ENCODE data around the gene PKDCC.

PKDCC gene

GRCh38 chr2:42057159-42057901 is 9.5 kb downstream of the PKDCC start:
- TF ChIP-seq CTCF (IDR thresholded peaks at IDR 0.05; ENCODE audit: poor library complexity, severe bottlenecking): no peak
- Histone ChIP-seq H3K27ac (ENCODE audit: poor library complexity, severe bottlenecking) (no peak overlapping the region), H3K36me3 (ENCODE audit: low read depth) (no peaks in the 10 kb centered on the region), H3K9me3 (ENCODE audit: severe bottlenecking) (no peaks in the 10 kb centered on the region), H3K4me3 (ENCODE audit: severe bottlenecking) (no peak overlapping the region), H3K27me3 (ENCODE audit: insufficient read depth, poor library complexity, severe bottlenecking) (no peaks in the 10 kb centered on the region), H3K4me1 (ENCODE audit: insufficient read depth, poor library complexity, severe bottlenecking) (no peaks in the 10 kb centered on the region)
- ATAC-seq (ENCODE audit: low read depth) (no peak), DNase-seq (ENCODE audit: low spot score) (no peak)

GRCh38 chr2:42057902-42058450 is 10.2 kb downstream of the PKDCC start:
- Histone ChIP-seq H3K9me3 (ENCODE audit: severe bottlenecking) (no peaks in the 10 kb centered on the region), H3K4me3 (ENCODE audit: severe bottlenecking) (no peak overlapping the region), H3K27ac (ENCODE audit: poor library complexity, severe bottlenecking) (no peak overlapping the region), H3K36me3 (ENCODE audit: low read depth) (no peaks in the 10 kb centered on the region), H3K4me1 (ENCODE audit: insufficient read depth, poor library complexity, severe bottlenecking) (no peaks in the 10 kb centered on the region), H3K27me3 (ENCODE audit: insufficient read depth, poor library complexity, severe bottlenecking) (no peaks in the 10 kb centered on the region)
- ATAC-seq (ENCODE audit: low read depth) (no peak), DNase-seq (ENCODE audit: low spot score) (no peak)
- no peak for TF ChIP-seq CTCF (IDR thresholded peaks at IDR 0.05; ENCODE audit: poor library complexity, severe bottlenecking)

GRCh38 chr2:42059261-42059898 is 11.6 kb downstream of the PKDCC start:
- Histone ChIP-seq H3K36me3 (ENCODE audit: low read depth) (no peaks in the 10 kb centered on the region), H3K4me3 (ENCODE audit: severe bottlenecking) (no peak overlapping the region), H3K9me3 (ENCODE audit: severe bottlenecking) (no peaks in the 10 kb centered on the region), H3K27ac (ENCODE audit: poor library complexity, severe bottlenecking) (no peak overlapping the region), H3K27me3 (ENCODE audit: insufficient read depth, poor library complexity, severe bottlenecking) (no peaks in the 10 kb centered on the region), H3K4me1 (ENCODE audit: insufficient read depth, poor library complexity, severe bottlenecking) (no peaks in the 10 kb centered on the region)
- ATAC-seq (ENCODE audit: low read depth): no peak
- no peak for TF ChIP-seq CTCF (IDR thresholded peaks at IDR 0.05; ENCODE audit: poor library complexity, severe bottlenecking)
- no peak for DNase-seq (ENCODE audit: low spot score)

- Histone ChIP-seq H3K4me1 (ENCODE audit: insufficient read depth, poor library complexity, severe bottlenecking) (no peaks in the 10 kb centered on the region), H3K27me3 (ENCODE audit: insufficient read depth, poor library complexity, severe bottlenecking) (no peaks in the 10 kb centered on the region), H3K36me3 (ENCODE audit: low read depth) (no peaks in the 10 kb centered on the region), H3K27ac (ENCODE audit: poor library complexity, severe bottlenecking) (no peak overlapping the region), H3K9me3 (ENCODE audit: severe bottlenecking) (no peaks in the 10 kb centered on the region), H3K4me3 (ENCODE audit: severe bottlenecking) (no peak overlapping the region)
- DNase-seq (ENCODE audit: low spot score) (no peak), ATAC-seq (ENCODE audit: low read depth) (no peak)
- TF ChIP-seq CTCF (IDR thresholded peaks at IDR 0.05; ENCODE audit: poor library complexity, severe bottlenecking): no peak
Measured at GRCh38 chr2:42060028-42060427, 12.2 kb downstream of the PKDCC start.

All from RWPE2 (cell line).